Mucosa of stomach (tissue), 1 donor: ENCODE data around the gene APCDD1.
A peak's percentile ranks its signal among the peaks of the same experiment; 100 is the strongest.

Experiments
- H3K27me3 ChIP-seq: one replicate; pipeline ENCODE4 v1.7.0; 2013; ENCODE audit warnings: mild to moderate bottlenecking, low read length; ENCODE audit not compliant: control insufficient read depth, insufficient read depth
- H3K36me3 ChIP-seq: one replicate; pipeline ENCODE4 v1.7.0; 2013; ENCODE audit warnings: low read length; ENCODE audit not compliant: control insufficient read depth, insufficient read depth
- H3K4me1 ChIP-seq: one replicate; pipeline ENCODE4 v1.7.0; 2013; ENCODE audit warnings: mild to moderate bottlenecking, low read length; ENCODE audit not compliant: control insufficient read depth, insufficient read depth
- H3K4me3 ChIP-seq: one replicate; pipeline ENCODE4 v1.7.0; 2013; ENCODE audit warnings: low read length
- H3K9ac ChIP-seq: one replicate; pipeline ENCODE4 v1.7.0; 2013; ENCODE audit warnings: mild to moderate bottlenecking, low read length, moderate library complexity
- H3K9me3 ChIP-seq: one replicate; pipeline ENCODE4 v1.7.0; 2013; ENCODE audit warnings: mild to moderate bottlenecking, low read length, moderate library complexity; ENCODE audit not compliant: control insufficient read depth
- donor health status: Pancreatic carcinoma.

Gene APCDD1

DNA sequence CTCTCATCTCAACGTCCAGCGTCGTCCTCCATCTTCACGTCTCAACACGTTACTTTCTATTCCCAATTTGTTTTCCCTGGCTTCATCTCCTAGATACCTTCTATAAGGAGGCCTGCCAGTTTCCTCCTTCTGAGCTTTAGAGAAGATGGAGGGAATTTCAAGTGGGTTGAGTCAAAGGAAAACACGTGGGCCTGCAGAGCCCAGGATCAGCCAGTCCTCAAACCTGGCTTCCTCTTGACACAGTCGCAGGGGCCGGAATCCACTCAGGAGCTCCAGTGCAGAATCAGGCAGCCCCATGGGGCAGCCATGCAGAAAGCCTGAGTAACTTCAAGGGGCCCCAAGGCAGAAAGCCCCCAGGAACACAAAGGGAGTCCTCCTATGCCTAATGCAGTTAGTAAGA, 14.5 kb upstream of the APCDD1 start:
- H3K4me3 ChIP-seq, result no peak overlapping the region
- H3K4me1 ChIP-seq, result peaks cover 6% of the 10 kb centered on the region
- no peaks in the 10 kb centered on the region for H3K36me3 ChIP-seq
- no peaks in the 10 kb centered on the region for H3K9me3 ChIP-seq
- H3K27me3 ChIP-seq, result no peaks in the 10 kb centered on the region
- no peak overlapping the region for H3K9ac ChIP-seq

DNA sequence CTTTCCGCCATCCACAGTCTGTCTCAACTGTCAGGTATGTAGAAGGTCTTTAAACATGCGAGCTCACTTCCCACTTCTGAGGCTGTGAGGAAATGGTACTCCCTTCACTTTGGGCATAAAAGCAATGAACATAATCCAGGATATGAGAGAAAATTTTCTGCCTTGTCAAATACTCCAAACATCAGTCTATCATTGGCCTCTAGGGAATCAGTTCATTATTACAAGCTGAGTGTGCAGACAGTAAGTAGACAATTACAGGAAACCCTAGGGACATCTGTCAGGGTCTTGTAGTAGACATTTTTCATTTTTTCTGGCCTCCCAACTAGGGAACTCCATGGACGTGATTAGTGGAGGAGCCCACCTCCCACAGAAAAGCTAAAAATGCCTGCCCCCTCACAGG, 13.6 kb upstream of the APCDD1 start:
- Histone ChIP-seq H3K36me3 (no peaks in the 10 kb centered on the region), H3K9ac (no peak overlapping the region), H3K27me3 (no peaks in the 10 kb centered on the region), H3K4me1 (peaks cover 7% of the 10 kb centered on the region), H3K9me3 (no peaks in the 10 kb centered on the region), H3K4me3 (no peak overlapping the region)

GRCh38 chr18:10441472-10441871, 13.0 kb upstream of the APCDD1 start:
- no peak overlapping the region for H3K9ac ChIP-seq
- H3K9me3 ChIP-seq, result no peaks in the 10 kb centered on the region
- no peaks in the 10 kb centered on the region for H3K36me3 ChIP-seq
- peaks cover 7% of the 10 kb centered on the region for H3K4me1 ChIP-seq
- H3K27me3 ChIP-seq, result no peaks in the 10 kb centered on the region
- H3K4me3 ChIP-seq, result no peak overlapping the region

DNA sequence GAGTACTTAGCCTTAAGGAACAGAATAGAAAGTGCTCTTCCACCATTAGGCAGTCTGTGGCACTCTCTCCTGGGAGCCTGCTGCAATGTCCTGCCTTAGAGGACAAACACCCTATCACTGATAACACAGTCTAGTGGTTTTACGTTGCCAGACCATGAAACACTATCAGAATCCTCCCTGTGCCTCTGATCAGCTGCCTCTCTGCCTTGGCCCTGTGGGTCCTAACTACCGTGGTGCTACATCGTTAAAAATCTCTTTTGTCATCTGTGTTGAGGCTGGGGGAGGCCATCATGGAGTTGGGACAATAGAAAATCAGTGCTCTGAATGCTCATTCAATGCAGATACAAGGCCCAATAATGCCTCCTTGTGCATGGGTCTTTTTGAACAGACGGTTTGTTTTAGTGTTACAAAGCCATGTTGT, 11.9 kb upstream of the APCDD1 start:
- Histone ChIP-seq H3K4me1 (peaks cover 7% of the 10 kb centered on the region), H3K27me3 (no peaks in the 10 kb centered on the region), H3K9me3 (no peaks in the 10 kb centered on the region), H3K9ac (no peak overlapping the region), H3K4me3 (no peak overlapping the region), H3K36me3 (no peaks in the 10 kb centered on the region)

- Histone ChIP-seq H3K9ac (no peak overlapping the region), H3K9me3 (no peaks in the 10 kb centered on the region), H3K4me1 (peaks cover 7% of the 10 kb centered on the region), H3K4me3 (no peak overlapping the region), H3K27me3 (no peaks in the 10 kb centered on the region), H3K36me3 (no peaks in the 10 kb centered on the region)
Measured at GRCh38 chr18:10443001-10443400, 11.4 kb upstream of the APCDD1 start.

DNA sequence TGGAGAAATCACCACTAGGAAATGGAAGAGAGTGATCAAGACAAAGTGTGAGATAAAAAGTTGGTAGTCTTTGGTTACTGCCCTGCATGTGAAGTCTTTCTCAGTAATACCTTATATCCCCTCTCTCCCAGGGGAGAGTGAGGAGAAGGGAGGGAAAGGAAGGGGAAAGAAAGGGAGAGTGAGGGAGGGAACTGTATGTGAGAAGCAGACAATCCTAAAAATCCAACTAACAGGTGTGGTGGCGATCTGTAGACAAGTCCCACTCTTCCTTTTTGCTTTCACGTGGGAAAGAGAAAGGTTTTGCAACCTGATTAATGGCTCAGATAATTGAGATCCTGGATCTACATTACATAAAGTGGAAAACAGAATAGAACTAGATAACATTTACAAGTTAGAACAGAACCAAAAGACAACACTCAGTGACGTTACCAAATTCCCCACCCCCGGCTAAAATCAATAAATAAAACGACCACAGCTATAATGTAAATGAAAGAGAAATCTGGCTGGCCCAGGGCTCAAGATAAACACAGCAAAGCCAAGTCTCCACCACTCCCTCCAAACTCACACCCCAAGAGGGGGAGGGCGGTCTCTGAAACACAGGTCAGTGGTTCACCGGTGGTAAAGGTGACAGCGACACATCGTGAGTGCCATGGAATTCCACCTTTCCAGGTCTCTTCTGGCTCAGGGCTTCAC, 10.0 kb upstream of the APCDD1 start:
- H3K4me3 ChIP-seq, result no peak overlapping the region
- H3K9me3 ChIP-seq, result no peaks in the 10 kb centered on the region
- no peak overlapping the region for H3K9ac ChIP-seq
- peaks cover 7% of the 10 kb centered on the region for H3K4me1 ChIP-seq
- no peaks in the 10 kb centered on the region for H3K27me3 ChIP-seq
- H3K36me3 ChIP-seq, result no peaks in the 10 kb centered on the region

- no peaks in the 10 kb centered on the region for H3K9me3 ChIP-seq
Measured at GRCh38 chr18:10449396-10449795, 5.0 kb upstream of the APCDD1 start.

GRCh38 chr18:10450986-10451385, 3.4 kb upstream of the APCDD1 start:
- peaks cover 5% of the 10 kb centered on the region for H3K4me1 ChIP-seq
- no peaks in the 10 kb centered on the region for H3K36me3 ChIP-seq
- H3K9me3 ChIP-seq, result no peaks in the 10 kb centered on the region
- H3K4me3 ChIP-seq, result no peak overlapping the region
- peaks cover 16% of the 10 kb centered on the region for H3K27me3 ChIP-seq
- H3K9ac ChIP-seq, result no peak overlapping the region

More at GRCh38 chr18:10449396-10449795, 5.0 kb upstream of the APCDD1 start:
- no peak overlapping the region for H3K4me3 ChIP-seq
- H3K4me1 ChIP-seq, result peaks cover 11% of the 10 kb centered on the region
- peaks cover 7% of the 10 kb centered on the region for H3K27me3 ChIP-seq
- H3K36me3 ChIP-seq, result no peaks in the 10 kb centered on the region
- H3K9ac ChIP-seq, result no peak overlapping the region

GRCh38 chr18:10453261-10453805, 1.1 kb upstream of the APCDD1 start:
- Histone ChIP-seq H3K9me3 (no peaks in the 10 kb centered on the region), H3K27me3 (peaks cover 28% of the 10 kb centered on the region), H3K9ac (no peak overlapping the region), H3K36me3 (no peaks in the 10 kb centered on the region), H3K4me3 (no peak overlapping the region), H3K4me1 (peaks cover 5% of the 10 kb centered on the region)

GRCh38 chr18:10454681-10455557, 484 bp downstream of the APCDD1 start:
- Histone ChIP-seq H3K9ac (peak overlapping the region; percentile 63), H3K27me3 (peaks cover 28% of the 10 kb centered on the region), H3K4me3 (no peak overlapping the region), H3K9me3 (no peaks in the 10 kb centered on the region), H3K4me1 (peaks cover 4% of the 10 kb centered on the region), H3K36me3 (no peaks in the 10 kb centered on the region)

DNA sequence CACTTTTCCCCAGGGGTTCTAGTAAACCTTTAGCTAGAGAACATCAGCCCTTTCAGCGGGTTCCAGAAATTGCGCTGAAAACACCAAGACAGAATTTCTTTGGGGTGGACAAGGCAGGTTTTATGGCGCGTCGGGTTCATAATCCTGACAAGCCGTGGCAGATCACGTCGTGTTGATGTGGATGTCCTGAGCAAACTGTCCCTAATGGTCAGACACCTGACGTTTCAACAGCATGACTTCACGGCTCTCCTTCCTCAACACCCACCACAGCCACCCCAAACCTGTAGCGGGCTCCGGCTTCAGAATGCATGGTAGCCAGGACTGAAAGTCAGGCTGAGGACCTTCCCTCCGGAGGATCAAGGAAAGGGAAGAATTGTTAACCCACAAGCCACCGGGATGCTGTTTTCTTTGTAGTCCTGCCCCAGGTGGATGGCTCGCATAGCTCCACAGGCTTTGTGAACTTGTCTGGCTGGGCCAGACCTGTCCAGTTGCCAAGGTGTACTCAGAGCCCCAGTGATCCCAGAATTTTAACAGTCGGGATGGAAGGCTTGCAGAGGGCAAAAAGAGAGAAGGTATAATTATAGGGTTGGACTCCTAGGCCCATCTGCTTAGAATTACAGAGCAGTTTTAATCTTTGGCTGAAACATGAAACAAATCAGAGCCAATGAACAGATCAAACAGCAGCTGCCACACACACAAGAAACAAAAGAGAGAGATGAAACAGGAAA, 1.5 kb downstream of the APCDD1 start:
- Histone ChIP-seq H3K4me1 (no peaks in the 10 kb centered on the region), H3K27me3 (peaks cover 28% of the 10 kb centered on the region), H3K9me3 (no peaks in the 10 kb centered on the region), H3K4me3 (no peak overlapping the region), H3K36me3 (no peaks in the 10 kb centered on the region), H3K9ac (peak overlapping the region; percentile 63)
